Astrocyte (in vitro differentiated cells and primary cell): Measurements from ENCODE around the gene ADGRD1. TPM values are rescaled to one million over a fixed set of nuclear protein-coding genes. Genes with fewer than 3 reads are reported as not detected.

Source experiments
- DNase-seq: peaks from one replicate; pipeline ENCODE4 v3.0.0-alpha.2; 2010; ENCODE audit warnings: low read depth
- FAIRE-seq: peaks from 2 replicates; lab custom pipeline; 2011; peaks lifted over from hg19 to GRCh38; lab: Jason Lieb, UNC
- H2AFZ ChIP-seq: 2 replicates; pipeline ENCODE4 v1.6.0; 2012; ENCODE audit warnings: low read depth, low read length, inconsistent platforms
- H3K27ac ChIP-seq: 2 replicates; pipeline ENCODE4 v1.5.1; 2011; ENCODE audit warnings: low read depth, low read length, inconsistent platforms
- H3K27me3 ChIP-seq: 2 replicates; pipeline ENCODE4 v1.6.0; 2011; ENCODE audit warnings: low read length, inconsistent platforms; ENCODE audit not compliant: insufficient read depth
- H3K36me3 ChIP-seq: 2 replicates; pipeline ENCODE4 v1.5.1; 2011; ENCODE audit warnings: low read length, inconsistent platforms; ENCODE audit not compliant: insufficient read depth
- H3K4me1 ChIP-seq: 2 replicates; pipeline ENCODE4 v1.5.1; 2011; ENCODE audit warnings: low read length, inconsistent platforms; ENCODE audit not compliant: insufficient read depth
- H3K4me2 ChIP-seq: 2 replicates; pipeline ENCODE4 v1.6.0; 2012; ENCODE audit warnings: low read length, inconsistent platforms
- H3K4me3 ChIP-seq: 2 replicates; pipeline ENCODE4 v1.5.1; 2011; ENCODE audit warnings: low read depth, mild to moderate bottlenecking, low read length, inconsistent platforms; ENCODE audit not compliant: insufficient read depth
- H3K79me2 ChIP-seq: 2 replicates; pipeline ENCODE4 v1.6.0; 2012; ENCODE audit warnings: mild to moderate bottlenecking, low read length, inconsistent platforms; ENCODE audit not compliant: insufficient read depth
- H3K9ac ChIP-seq: 2 replicates; pipeline ENCODE4 v1.6.0; 2012; ENCODE audit warnings: mild to moderate bottlenecking, low read length, inconsistent platforms
- H3K9me3 ChIP-seq: 2 replicates; pipeline ENCODE4 v1.5.1; 2012; ENCODE audit warnings: low read depth, mild to moderate bottlenecking, low read length, inconsistent platforms; ENCODE audit not compliant: insufficient read depth
- H4K20me1 ChIP-seq: 2 replicates; pipeline ENCODE4 v1.6.0; 2012; ENCODE audit warnings: low read length, inconsistent platforms; ENCODE audit not compliant: insufficient read depth
- H3K27ac Mint-ChIP-seq: one replicate; pipeline ENCODE4 v1.8.0; 2021; ENCODE audit warnings: mild to moderate bottlenecking, mixed read lengths; ENCODE audit not compliant: unreplicated experiment
- H3K27me3 Mint-ChIP-seq: one replicate; pipeline ENCODE4 v1.8.0; 2021; ENCODE audit warnings: low read depth, mixed read lengths; ENCODE audit not compliant: unreplicated experiment
- H3K36me3 Mint-ChIP-seq: one replicate; pipeline ENCODE4 v1.8.0; 2021; ENCODE audit warnings: low read depth, mixed read lengths; ENCODE audit not compliant: unreplicated experiment
- H3K4me1 Mint-ChIP-seq: one replicate; pipeline ENCODE4 v1.8.0; 2021; ENCODE audit warnings: low read depth, mixed read lengths; ENCODE audit not compliant: unreplicated experiment
- H3K4me3 Mint-ChIP-seq: one replicate; pipeline ENCODE4 v1.8.0; 2021; ENCODE audit warnings: mild to moderate bottlenecking, moderate library complexity, mixed read lengths; ENCODE audit not compliant: unreplicated experiment
- H3K9me3 Mint-ChIP-seq: one replicate; pipeline ENCODE4 v1.8.0; 2021; ENCODE audit warnings: mild to moderate bottlenecking, mixed read lengths; ENCODE audit not compliant: unreplicated experiment
- CTCF ChIP-seq: IDR thresholded peaks from 2 replicates; pipeline ENCODE4 v1.5.1; 2011; ENCODE audit warnings: low read depth, mild to moderate bottlenecking, inconsistent platforms, low read length, moderate library complexity; ENCODE audit not compliant: insufficient read depth
- EZH2 ChIP-seq: IDR thresholded peaks from 2 replicates; pipeline ENCODE4 v1.6.1; 2012; ENCODE audit warnings: mild to moderate bottlenecking, low read length, inconsistent platforms; ENCODE audit not compliant: insufficient read depth
- total RNA-seq: library from RNA; stranded (reverse); gene quantifications from 2 replicates; pipeline ENCODE4 v1.2.1, GENCODE V29; 2021

ADGRD1 gene
- total RNA-seq, 1 donor from 2014 or later = 3.0 TPM

DNA sequence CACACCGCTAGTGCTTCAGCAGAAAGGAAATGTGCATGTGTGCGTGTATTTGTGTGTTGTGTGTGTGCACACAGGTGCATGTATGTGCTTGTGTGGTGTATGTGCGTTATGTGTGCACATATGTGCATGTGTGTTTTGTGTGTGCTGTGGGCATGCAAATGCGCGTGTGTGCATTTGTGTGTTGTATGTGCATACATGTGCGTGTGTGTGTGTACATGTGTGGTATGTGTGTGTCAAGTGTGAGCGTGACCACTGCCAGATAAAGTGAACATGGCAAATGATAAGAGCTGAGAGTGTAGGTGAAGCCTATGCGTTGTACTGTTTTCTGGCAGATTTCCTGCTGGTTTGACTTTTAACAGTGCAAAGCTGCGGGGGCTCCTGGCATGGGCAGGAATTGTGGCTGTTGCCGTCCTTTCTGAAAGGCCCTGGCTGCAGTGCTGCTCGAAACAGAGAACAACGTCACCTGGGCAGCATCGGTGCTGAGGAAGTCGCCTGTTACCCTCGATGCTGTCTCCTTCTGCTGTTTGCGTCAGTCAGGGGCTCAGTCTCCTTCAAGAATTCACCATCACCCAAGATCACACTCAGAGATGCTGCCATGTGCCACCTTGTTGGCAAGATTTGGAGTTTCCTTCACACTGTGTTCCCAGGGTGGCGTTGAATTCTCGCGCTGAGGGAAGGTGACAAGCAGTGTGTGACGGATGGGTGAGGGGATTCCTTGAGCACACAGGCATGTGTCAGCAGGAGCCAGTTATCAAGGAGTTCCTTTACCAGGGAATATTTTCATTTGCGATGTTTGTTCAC, 56.1 kb downstream of the ADGRD1 start:
- Mint-ChIP-seq H3K36me3 (peaks cover 4% of the 10 kb centered on the region), H3K9me3 (peaks cover 4% of the 10 kb centered on the region), H3K4me3 (no peak overlapping the region), H3K27ac (no peak overlapping the region), H3K4me1 (no peaks in the 10 kb centered on the region), H3K27me3 (peaks cover 59% of the 10 kb centered on the region)
- H3K36me3 ChIP-seq = no peaks in the 10 kb centered on the region
- H3K9me3 ChIP-seq = no peaks in the 10 kb centered on the region
- H3K79me2 ChIP-seq = no peaks in the 10 kb centered on the region
- H3K4me3 ChIP-seq = no peak overlapping the region
- no peak overlapping the region for H3K9ac ChIP-seq
- H3K27ac ChIP-seq = no peak overlapping the region
- H2AFZ ChIP-seq = no peak overlapping the region
- DNase-seq = no peak
- H4K20me1 ChIP-seq = no peaks in the 10 kb centered on the region
- TF ChIP-seq CTCF = no peak
- peaks cover 2% of the 10 kb centered on the region for H3K27me3 ChIP-seq
- no peak for FAIRE-seq
- H3K4me2 ChIP-seq = no peak overlapping the region
- H3K4me1 ChIP-seq = no peaks in the 10 kb centered on the region

GRCh38 chr12:131010396-131011131, 56.9 kb downstream of the ADGRD1 start:
- H3K27ac Mint-ChIP-seq = no peak overlapping the region
- Histone ChIP-seq H3K79me2 (no peaks in the 10 kb centered on the region), H3K4me3 (no peak overlapping the region), H4K20me1 (no peaks in the 10 kb centered on the region), H3K36me3 (no peaks in the 10 kb centered on the region), H3K4me2 (no peak overlapping the region), H3K4me1 (no peaks in the 10 kb centered on the region), H3K27me3 (peaks cover 2% of the 10 kb centered on the region), H3K9ac (no peak overlapping the region), H3K27ac (no peak overlapping the region), H2AFZ (no peak overlapping the region), H3K9me3 (no peaks in the 10 kb centered on the region)
- H3K4me1 Mint-ChIP-seq = no peaks in the 10 kb centered on the region
- H3K4me3 Mint-ChIP-seq = no peak overlapping the region
- H3K36me3 Mint-ChIP-seq = peaks cover 5% of the 10 kb centered on the region
- DNase-seq (no peak), FAIRE-seq (no peak)
- peaks cover 62% of the 10 kb centered on the region for H3K27me3 Mint-ChIP-seq
- TF ChIP-seq CTCF (no peak), EZH2 (no peak)
- H3K9me3 Mint-ChIP-seq = peaks cover 4% of the 10 kb centered on the region
